NCI-H226 (cell line): Measurements from ENCODE around the gene PPFIA4.

Experiments
- DNase-seq: peaks from one replicate; pipeline ENCODE4 v3.0.0-alpha.2; 2015

PPFIA4 gene

DNA sequence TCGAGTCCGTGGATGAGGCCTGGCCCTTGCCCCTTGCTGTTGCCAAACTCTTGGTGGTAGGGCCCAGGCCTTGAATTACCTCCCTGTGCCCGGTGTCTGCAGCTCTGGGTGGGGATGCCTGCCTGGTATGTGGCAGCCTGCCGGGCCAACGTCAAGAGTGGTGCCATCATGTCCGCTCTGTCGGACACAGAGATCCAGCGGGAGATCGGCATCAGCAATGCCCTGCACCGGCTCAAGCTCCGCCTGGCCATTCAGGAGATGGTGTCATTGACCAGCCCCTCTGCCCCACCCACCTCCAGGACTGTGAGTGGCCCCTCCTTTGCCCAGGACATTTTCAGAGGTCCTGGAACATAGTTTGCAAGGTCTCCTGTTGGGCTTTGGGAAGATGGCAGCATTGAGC, 33.8 kb downstream of the PPFIA4 start:
- DNase-seq, result no peak

DNA sequence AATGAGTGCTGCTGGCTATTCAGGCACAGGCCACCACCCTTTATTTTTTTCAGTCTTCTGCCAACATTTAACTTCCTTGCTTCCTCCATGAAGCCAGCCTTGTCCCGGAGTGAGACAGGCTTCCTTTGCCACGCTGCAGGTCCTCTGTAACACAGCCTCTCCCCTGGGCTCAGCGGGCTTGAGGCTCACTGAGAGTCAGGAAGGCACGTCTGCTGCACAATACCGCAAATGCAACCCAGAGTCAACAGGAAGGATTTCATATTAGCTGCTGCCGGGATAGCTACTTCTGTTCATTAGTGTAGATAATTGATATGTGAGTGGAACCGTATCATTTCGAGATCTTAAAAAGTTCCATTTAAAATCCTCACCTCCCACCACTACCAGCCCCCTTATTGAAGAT, 37.0 kb downstream of the PPFIA4 start:
- no peak for DNase-seq

DNA sequence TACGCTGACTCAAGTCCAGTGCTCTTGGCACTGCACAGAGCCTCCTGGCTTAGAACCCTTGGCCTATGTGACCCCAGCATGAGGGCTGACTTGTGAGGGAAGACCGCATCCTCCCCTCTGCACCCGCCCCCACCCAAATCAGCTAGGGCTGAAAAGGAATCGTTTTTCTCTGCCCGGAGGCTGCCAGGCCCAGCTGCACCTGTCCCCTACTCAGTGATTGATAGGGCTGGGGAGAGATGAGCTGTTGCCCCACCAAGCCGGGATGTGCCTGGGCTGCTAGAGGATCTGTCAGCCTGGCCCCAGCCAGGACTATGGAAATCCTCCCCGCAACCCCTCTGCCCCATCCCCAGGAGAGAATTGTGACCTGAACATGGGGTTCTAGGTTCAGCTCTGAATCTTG, 38.9 kb downstream of the PPFIA4 start:
- DNase-seq, result no peak

- DNase-seq, result no peak
These were observed 39.7 kb downstream of the PPFIA4 start for GRCh38 chr1:203065986-203066385.

- no peak for DNase-seq
These were observed 40.7 kb downstream of the PPFIA4 start for GRCh38 chr1:203066965-203067364.

GRCh38 chr1:203069030-203069747, 42.9 kb downstream of the PPFIA4 start:
- DNase-seq, result no peak

- no peak for DNase-seq
These were observed 45.8 kb downstream of the PPFIA4 start for GRCh38 chr1:203072002-203072602.

GRCh38 chr1:203072911-203073310, 46.6 kb downstream of the PPFIA4 start:
- DNase-seq, result no peak

DNA sequence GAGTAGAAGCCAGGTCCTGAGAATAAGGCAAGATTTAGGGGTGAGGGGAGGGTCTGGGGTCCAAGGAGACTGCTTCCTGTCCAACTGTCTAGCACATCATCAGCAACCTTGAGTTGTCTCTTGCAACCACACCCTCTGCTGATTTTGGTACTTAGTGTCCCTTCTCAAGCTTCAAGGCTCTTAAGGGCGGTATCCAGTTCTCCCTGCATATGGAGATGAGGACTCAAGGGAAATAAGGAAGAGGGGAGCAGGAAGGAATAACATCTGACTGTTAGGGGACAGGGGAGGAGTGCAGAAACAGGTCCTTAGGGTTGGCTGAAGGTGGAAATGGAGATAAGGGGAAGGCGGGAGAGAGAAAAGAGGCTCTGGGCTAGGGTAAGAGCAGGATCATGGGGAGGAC, 47.2 kb downstream of the PPFIA4 start:
- DNase-seq, result no peak

- no peak for DNase-seq
These were observed 48.3 kb downstream of the PPFIA4 start for GRCh38 chr1:203074610-203075009.

DNA sequence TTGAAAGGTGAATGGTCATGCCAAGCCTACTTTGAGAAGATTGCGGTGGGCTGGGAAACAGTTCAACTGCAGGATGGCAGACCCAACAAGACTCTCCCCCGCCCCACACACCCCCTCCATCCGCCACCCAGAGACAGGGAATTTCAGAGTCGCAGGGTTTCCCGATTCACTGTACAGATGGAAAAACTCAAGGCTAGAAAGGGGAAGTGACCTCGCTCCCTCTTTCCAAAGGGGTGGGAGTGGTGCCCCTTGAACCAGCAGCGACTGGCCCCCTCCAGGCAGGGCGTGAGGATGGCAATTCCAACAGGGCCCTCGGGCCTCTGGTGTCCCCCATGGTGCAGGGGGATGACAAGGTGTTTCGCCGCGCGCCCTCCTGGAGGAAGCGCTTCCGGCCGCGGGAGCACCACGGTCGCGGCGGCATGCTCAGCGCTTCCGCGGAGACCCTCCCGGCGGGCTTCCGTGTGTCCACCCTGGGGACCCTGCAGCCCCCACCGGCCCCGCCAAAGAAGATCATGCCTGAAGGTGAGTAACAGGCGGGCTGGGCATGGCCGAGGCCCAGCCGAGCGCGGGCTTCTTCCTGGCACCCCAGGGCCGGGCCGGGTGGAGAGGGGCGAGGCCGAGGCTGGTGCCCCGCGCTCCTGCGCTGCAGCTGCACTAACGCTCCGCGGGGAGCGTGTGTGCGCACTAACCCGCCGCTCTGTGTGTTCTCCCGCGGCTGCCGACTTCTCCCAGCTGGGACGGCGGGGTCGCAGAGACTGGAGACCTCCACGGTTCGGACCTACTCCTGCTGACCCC, 49.1 kb downstream of the PPFIA4 start:
- no peak for DNase-seq

GRCh38 chr1:203076031-203076511, 49.8 kb downstream of the PPFIA4 start:
- DNase-seq, result no peak

GRCh38 chr1:203077367-203077766, 51.1 kb downstream of the PPFIA4 start:
- no peak for DNase-seq

DNA sequence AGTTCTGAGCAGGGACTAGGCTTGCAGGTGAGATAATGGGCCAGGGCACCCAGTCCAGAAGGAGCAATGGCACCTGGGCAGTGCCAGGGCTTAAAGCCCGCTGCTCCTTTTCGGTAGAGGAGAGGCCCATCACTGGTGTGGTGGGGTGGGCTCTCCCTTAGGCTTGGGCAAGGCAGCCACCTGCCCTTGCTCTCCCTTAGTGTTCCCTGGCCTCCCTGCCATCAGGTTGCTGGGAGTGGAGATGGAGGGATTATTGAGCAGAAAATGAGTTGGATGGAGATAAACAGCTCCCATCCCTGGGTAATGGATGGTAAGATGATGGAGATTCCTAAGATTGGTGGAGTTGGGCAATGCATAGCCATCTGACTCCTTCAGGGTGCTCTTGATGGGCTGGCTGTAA, 51.7 kb downstream of the PPFIA4 start:
- DNase-seq, result no peak

GRCh38 chr1:203078478-203078877, 52.2 kb downstream of the PPFIA4 start:
- DNase-seq, result no peak

DNA sequence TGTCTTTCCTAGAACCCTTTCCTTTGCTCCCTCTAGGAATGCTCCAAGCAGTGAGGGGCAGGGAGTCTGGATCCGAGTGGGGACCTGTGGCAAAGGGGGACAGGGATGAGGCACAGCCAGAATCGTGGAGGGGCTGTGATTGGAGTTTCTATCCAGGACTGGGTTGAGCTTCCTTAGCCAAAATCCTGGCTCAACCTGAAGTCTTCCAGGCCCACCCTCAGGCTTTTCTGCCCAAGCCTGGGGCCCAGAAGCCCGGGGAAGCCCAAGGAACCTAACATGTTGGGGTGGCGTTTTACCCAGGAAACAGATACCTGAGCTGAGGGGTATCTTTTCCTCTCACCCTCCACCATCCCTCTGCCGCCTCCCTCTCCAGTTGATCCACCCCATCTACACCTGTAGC, 54.2 kb downstream of the PPFIA4 start:
- no peak for DNase-seq

DNA sequence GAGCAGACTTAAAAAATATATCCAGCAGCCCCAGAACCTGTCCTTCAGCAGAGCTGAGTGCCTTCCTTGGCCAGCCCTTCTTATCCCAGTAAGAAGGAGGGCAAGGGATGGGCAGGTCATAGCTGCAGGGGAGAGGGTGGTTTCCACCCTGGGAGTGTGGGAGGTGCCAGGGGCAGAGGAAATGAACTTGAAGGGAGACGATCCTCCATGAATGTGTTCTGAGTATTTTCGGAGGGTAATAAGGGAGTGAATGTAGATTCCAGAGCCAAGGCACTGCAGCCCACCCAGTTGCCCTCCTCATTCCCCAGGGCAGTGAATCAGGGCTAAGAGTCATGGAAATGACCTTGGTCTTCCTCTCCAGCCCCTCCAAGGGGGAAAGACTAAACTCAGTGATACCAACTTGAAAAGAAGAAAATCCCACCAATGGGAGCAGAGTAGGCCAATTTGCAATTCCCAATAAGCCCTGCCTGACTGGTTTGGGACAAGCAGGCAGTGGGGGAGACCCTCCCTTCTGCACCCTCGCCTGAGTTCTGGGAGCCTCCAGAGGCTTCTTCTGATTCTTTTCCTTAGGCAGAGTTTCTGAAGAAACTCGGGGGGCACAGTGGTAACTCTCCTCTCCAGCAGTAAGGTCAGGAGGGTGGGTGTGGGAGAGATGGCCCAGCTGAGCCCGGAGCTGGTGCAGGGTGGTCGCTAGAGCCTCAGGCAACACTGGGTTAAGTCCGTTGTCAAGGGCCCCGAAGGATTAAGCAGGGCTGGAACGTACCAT, 55.4 kb downstream of the PPFIA4 start:
- DNase-seq, result peak; percentile 37

GRCh38 chr1:203082231-203082505, 55.9 kb downstream of the PPFIA4 start:
- DNase-seq, result no peak

- no peak for DNase-seq
These were observed 56.5 kb downstream of the PPFIA4 start for GRCh38 chr1:203082571-203083462.

DNA sequence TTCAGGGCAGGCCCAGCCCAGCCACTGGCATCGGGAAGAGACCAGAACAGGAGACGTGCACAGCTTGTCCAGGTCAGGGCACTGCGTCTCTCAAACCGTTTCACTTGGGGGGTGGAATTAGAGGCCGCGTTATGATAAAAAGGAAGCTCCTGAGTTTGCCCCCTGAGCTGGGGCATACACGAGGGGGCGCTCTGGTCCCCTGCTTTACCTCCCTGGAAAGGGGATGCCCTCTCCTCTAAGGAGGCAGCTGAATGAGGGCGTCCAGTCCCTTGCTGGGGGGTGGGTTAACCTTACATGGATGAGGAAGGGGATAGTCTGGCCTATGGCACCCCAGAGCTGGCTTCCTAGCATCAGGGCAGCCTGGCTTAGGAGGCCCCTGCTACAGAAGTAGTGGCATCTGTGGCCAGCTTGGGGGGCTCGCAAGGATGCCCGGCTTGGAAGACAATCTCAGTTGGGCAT, 57.2 kb downstream of the PPFIA4 start:
- DNase-seq, result no peak

- no peak for DNase-seq
These were observed 58.6 kb downstream of the PPFIA4 start for GRCh38 chr1:203084588-203085527.
